Heart left ventricle (tissue), 16 donors: ENCODE measurements around the gene R3HDM2. TPM values are rescaled to one million over a fixed set of nuclear protein-coding genes. Genes with fewer than 3 reads are reported as not detected.

Source experiments
- ATAC-seq, 4 donors: fragments of 200-7000 bp; cut with Tn5 transposase; one replicate each; pipeline ENCODE4 v1.9.1; 2020 to 2022; ENCODE audit warnings: moderate library complexity in 4 of 4, mild to moderate bottlenecking in 3 of 4, moderate number of reproducible peaks in 1 of 4
- DNase-seq, 5 donors: peaks; one replicate each; pipeline ENCODE4 v3.0.0-alpha.2; 2020
- H3K27ac ChIP-seq, 12 donors: fragments of 200-600 bp; sonication (generic) in 4 of 12; one replicate each; pipeline versions ENCODE4 v1.5.0 to v1.8.0; 2016 to 2022; ENCODE audit warnings: mild to moderate bottlenecking in 2 of 12
- H3K27me3 ChIP-seq, 9 donors: fragments of 200-600 bp; sonication (generic) in 2 of 9; one replicate each; pipeline versions ENCODE4 v1.5.1 to v1.8.0; 2016 to 2022; ENCODE audit warnings: mild to moderate bottlenecking in 3 of 9
- H3K36me3 ChIP-seq, 9 donors: fragments of 200-600 bp; sonication (generic) in 2 of 9; one replicate each; pipeline versions ENCODE4 v1.5.0 to v1.8.0; 2018 to 2022; ENCODE audit warnings: mild to moderate bottlenecking in 2 of 9
- H3K4me1 ChIP-seq, 12 donors: fragments of 200-600 bp; sonication (generic) in 4 of 12; one replicate each; pipeline versions ENCODE4 v1.5.0 to v1.8.0; 2016 to 2022; ENCODE audit warnings: mild to moderate bottlenecking in 3 of 12
- H3K4me3 ChIP-seq, 12 donors: fragments of 200-600 bp; sonication (generic) in 4 of 12; one replicate each; pipeline versions ENCODE4 v1.5.0 to v1.8.0; 2017 to 2022; ENCODE audit warnings: mild to moderate bottlenecking in 9 of 12, moderate library complexity in 4 of 12
- H3K9me3 ChIP-seq, 12 donors: fragments of 200-600 bp; sonication (generic) in 4 of 12; one replicate each; pipeline versions ENCODE4 v1.5.0 to v1.8.0; 2016 to 2022; ENCODE audit warnings: mild to moderate bottlenecking in 1 of 12
- POLR2A ChIP-seq, 2 donors: fragments of 450-650 bp; IDR thresholded peaks; one replicate each; pipeline ENCODE4 v1.6.1; 2017; ENCODE audit warnings: antibody characterized with exemption in 2 of 2, mild to moderate bottlenecking in 2 of 2, moderate library complexity in 2 of 2
- WGBS, 4 donors: extraction: QIAGEN DNeasy Blood & Tissue Kit in 2 of 4; methylation state at CpG; one replicate each; pipeline versions ENCODE4 v1.1.5 to v1.1.7; 2013 to 2018; 5-methylcytosine and 5-hydroxymethylcytosine counted together
- intact Hi-C, 10 donors: fragments of 100-400 bp; cut with DNase I; formaldehyde crosslinking; loops; one replicate each; pipeline versions ENCODE4 v1.11.1 to v1.14.2; 2022
- polyA plus RNA-seq, 2 donors: library from polyadenylated mRNA; stranded (reverse); fragments of 200-250 nt; gene quantifications; one replicate each; pipeline ENCODE4 v1.2.3, GENCODE V29; 2013
- total RNA-seq, 9 donors: library from RNA; depleted of rRNA in 2 of 9; stranded (reverse); fragments of >200 nt in 2 of 9; fragmentation: NEBNext Ultra II Directional in 3 of 9; extraction: Animal tissue kit (Norgen Biotek cat#: 25700) in 3 of 9; gene quantifications; one replicate each; pipeline versions ENCODE4 v1.1.0 to v1.2.4, GENCODE V29; 2016 to 2023
- TF ChIP-seq, protein P1 (sequence below), 12 donors: fragments of 200-600 bp; sonication (generic) in 4 of 12; IDR thresholded peaks; one replicate each; pipeline versions ENCODE4 v1.5.0 to v1.8.0; 2018 to 2022; ENCODE audit warnings: antibody characterized with exemption in 12 of 12, mild to moderate bottlenecking in 5 of 12
- donor health status: ischemic (EF 13 %, LVEDD 7.1; RV severe dilation, severe dysfunction).
- donor health status: healthy with polysubstance abuse.
- donor health status: DM: no; HTN: yes; CAD: no.
- donor health status: DM: no; HTN: no; CAD: no.
- donor health status: ischemic (EF 25% LVEDD 6.9; RV normal size, moderate dysfunction).
- donor health status: ischemic (EF 25% LVEDD 5.7; RV mildly dilated, moderate dysfunction).
- donor health status: healthy.
- donor health status: DM: yes; HTN: yes; CAD: no.
- donor health status: ischemic (EF 35%, LVEDD 5.7; RV mildly dilated, moderate dysfunction).
- donor health status: nonischemic (EF 11% LVEDD 7.7; RV severe dilation, severe dysfunction).
- donor health status: DM: yes; HTN: yes; CAD: no.
- donor health status: PGD.
- donor health status: ischemic (EF 29% LVEDD 5.4; RV normal size, mild dysfunction).
- donor health status: nonischemic (EF 23%, LVEDD 6.1; RV moderate dilation, normal function).

Gene R3HDM2
- total and polyA plus RNA-seq, 11 donors = 12.7 to 102 (median 59.8) TPM

DNA sequence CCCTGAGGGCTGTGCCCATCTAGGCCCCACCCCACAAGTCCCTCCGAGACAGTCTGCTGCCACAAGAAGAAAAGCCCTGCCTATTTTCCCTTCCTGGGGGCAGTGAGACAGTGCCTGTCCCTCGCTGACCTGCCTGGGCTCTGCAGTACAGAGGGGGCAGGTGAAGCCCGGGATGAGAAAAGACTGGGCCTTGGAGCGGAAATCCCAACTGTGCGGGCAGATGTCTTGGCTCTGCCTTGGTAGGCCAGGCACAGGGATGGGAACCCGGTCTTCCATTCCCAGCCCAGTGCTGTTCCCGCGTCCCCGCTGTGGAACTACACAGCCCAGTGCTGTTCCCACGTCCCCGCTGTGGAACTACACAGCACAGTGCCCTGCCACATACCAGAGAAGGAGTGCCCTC is 227.1 kb downstream of the R3HDM2 start:
- TF ChIP-seq, protein P1, sequence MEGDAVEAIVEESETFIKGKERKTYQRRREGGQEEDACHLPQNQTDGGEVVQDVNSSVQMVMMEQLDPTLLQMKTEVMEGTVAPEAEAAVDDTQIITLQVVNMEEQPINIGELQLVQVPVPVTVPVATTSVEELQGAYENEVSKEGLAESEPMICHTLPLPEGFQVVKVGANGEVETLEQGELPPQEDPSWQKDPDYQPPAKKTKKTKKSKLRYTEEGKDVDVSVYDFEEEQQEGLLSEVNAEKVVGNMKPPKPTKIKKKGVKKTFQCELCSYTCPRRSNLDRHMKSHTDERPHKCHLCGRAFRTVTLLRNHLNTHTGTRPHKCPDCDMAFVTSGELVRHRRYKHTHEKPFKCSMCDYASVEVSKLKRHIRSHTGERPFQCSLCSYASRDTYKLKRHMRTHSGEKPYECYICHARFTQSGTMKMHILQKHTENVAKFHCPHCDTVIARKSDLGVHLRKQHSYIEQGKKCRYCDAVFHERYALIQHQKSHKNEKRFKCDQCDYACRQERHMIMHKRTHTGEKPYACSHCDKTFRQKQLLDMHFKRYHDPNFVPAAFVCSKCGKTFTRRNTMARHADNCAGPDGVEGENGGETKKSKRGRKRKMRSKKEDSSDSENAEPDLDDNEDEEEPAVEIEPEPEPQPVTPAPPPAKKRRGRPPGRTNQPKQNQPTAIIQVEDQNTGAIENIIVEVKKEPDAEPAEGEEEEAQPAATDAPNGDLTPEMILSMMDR (IDR thresholded peaks at IDR 0.05) = no peak
- TF ChIP-seq POLR2A (IDR thresholded peaks at IDR 0.05) = no peak
- ATAC-seq = no peak

More for the DNA sequence above, 227.1 kb downstream of the R3HDM2 start:
- WGBS, 4 donors = 83 to 91% (median 84%) methylated on average over 11 of the region's 11 CpGs
- peaks cover 0 to 100% (median 91%) of the 10 kb centered on the region in 9 donors for H3K36me3 ChIP-seq
- no peak overlapping the region for H3K4me3 ChIP-seq
- intact Hi-C loops = no loop called here
- no peaks in the 10 kb centered on the region for H3K27me3 ChIP-seq
- H3K4me1 ChIP-seq = peaks cover 6 to 11% (median 9%) of the 10 kb centered on the region in 12 donors
- DNase-seq = no peak
- H3K27ac ChIP-seq = no peak overlapping the region
- no peaks in the 10 kb centered on the region for H3K9me3 ChIP-seq

Other genes with a start within 250 kb of the R3HDM2 start
- gene NXPH4, start 214.2 kb downstream of the R3HDM2 start, total RNA-seq = 1 to 10 TPM; 1.9 to 8.0 (median 3.2) TPM
- gene NXPH4, start 214.2 kb downstream of the R3HDM2 start, polyA plus RNA-seq = 1 to 10 TPM; 1.3 to 2.3 TPM
- 10 to 100 TPM; 26.2 to 46.7 (median 35.5) TPM for gene SHMT2, start 201.3 kb downstream of the R3HDM2 start, total RNA-seq
- gene SHMT2, start 201.3 kb downstream of the R3HDM2 start, polyA plus RNA-seq = 10 to 100 TPM; 15.9 to 76.5 TPM
- 1 to 10 TPM in 3 of 9 donors, under 1 TPM in 5, not detected in 1; 0.47 to 5.7 (median 0.92) TPM for gene STAC3, start 179.9 kb downstream of the R3HDM2 start, total RNA-seq
- under 1 TPM; 0.61 to 0.67 TPM for gene STAC3, start 179.9 kb downstream of the R3HDM2 start, polyA plus RNA-seq
- gene INHBC, start 3.7 kb upstream of the R3HDM2 start, total RNA-seq = under 1 TPM in 1 of 9 donors, not detected in 8; 0.27 TPM
- under 1 TPM in 1 of 2 donors, not detected in 1; 0.03 TPM for gene INHBC, start 3.7 kb upstream of the R3HDM2 start, polyA plus RNA-seq
- under 1 TPM in 1 of 9 donors, not detected in 8; 0.64 TPM for gene INHBE, start 24.3 kb upstream of the R3HDM2 start, total RNA-seq
- gene INHBE, start 24.3 kb upstream of the R3HDM2 start, polyA plus RNA-seq = under 1 TPM in 1 of 2 donors, not detected in 1; 0.03 TPM
- 1 to 10 TPM in 4 of 9 donors, under 1 TPM in 5; 0.19 to 2.6 (median 0.83) TPM for gene GLI1, start 28.7 kb upstream of the R3HDM2 start, total RNA-seq
- gene GLI1, start 28.7 kb upstream of the R3HDM2 start, polyA plus RNA-seq = under 1 TPM; 0.08 to 0.97 TPM
- 10 to 100 TPM in 2 of 9 donors, 1 to 10 TPM in 7; 2.2 to 33.4 (median 3.9) TPM for gene ARHGAP9, start 48.8 kb upstream of the R3HDM2 start, total RNA-seq
- 1 to 10 TPM; 1.7 to 3.4 TPM for gene ARHGAP9, start 48.8 kb upstream of the R3HDM2 start, polyA plus RNA-seq
- 100 to 1,000 TPM in 1 of 9 donors, 10 to 100 TPM in 8; 36.8 to 109 (median 69.7) TPM for gene MARS1, start 57.0 kb upstream of the R3HDM2 start, total RNA-seq
- 10 to 100 TPM; 91.7 to 98.0 TPM for gene MARS1, start 57.0 kb upstream of the R3HDM2 start, polyA plus RNA-seq
- gene DDIT3, start 89.5 kb upstream of the R3HDM2 start, total RNA-seq = 10 to 100 TPM; 11.5 to 30.9 (median 17.5) TPM
- gene DDIT3, start 89.5 kb upstream of the R3HDM2 start, polyA plus RNA-seq = 10 to 100 TPM; 58.3 to 60.5 TPM
- gene MBD6, start 91.8 kb upstream of the R3HDM2 start, total RNA-seq = 10 to 100 TPM; 13.1 to 43.3 (median 30.1) TPM
- 10 to 100 TPM; 11.4 to 17.2 TPM for gene MBD6, start 91.8 kb upstream of the R3HDM2 start, polyA plus RNA-seq
- gene DCTN2, start 116.1 kb upstream of the R3HDM2 start, total RNA-seq = 100 to 1,000 TPM in 5 of 9 donors, 10 to 100 TPM in 4; 84.4 to 159 (median 109) TPM
- gene DCTN2, start 116.1 kb upstream of the R3HDM2 start, polyA plus RNA-seq = 100 to 1,000 TPM in 1 of 2 donors, 10 to 100 TPM in 1; 62.3 to 228 TPM
- under 1 TPM in 6 of 9 donors, not detected in 3; 0.07 to 0.31 (median 0.17) TPM for gene KIF5A, start 119.0 kb upstream of the R3HDM2 start, total RNA-seq
- gene KIF5A, start 119.0 kb upstream of the R3HDM2 start, polyA plus RNA-seq = under 1 TPM; 0.06 to 0.08 TPM
- 10 to 100 TPM; 12.9 to 31.0 (median 17.0) TPM for gene PIP4K2C, start 160.1 kb upstream of the R3HDM2 start, total RNA-seq
- gene PIP4K2C, start 160.1 kb upstream of the R3HDM2 start, polyA plus RNA-seq = 10 to 100 TPM in 1 of 2 donors, 1 to 10 TPM in 1; 4.6 to 22.6 TPM
- 10 to 100 TPM; 15.6 to 30.7 (median 22.4) TPM for gene DTX3, start 173.8 kb upstream of the R3HDM2 start, total RNA-seq
- gene DTX3, start 173.8 kb upstream of the R3HDM2 start, polyA plus RNA-seq = 10 to 100 TPM; 16.3 to 28.3 TPM
- gene ARHGEF25, start 180.4 kb upstream of the R3HDM2 start, total RNA-seq = 10 to 100 TPM in 4 of 9 donors, 1 to 10 TPM in 5; 5.5 to 11.5 (median 9.5) TPM
- gene ARHGEF25, start 180.4 kb upstream of the R3HDM2 start, polyA plus RNA-seq = 10 to 100 TPM; 10.2 to 20.3 TPM
- 1 to 10 TPM; 1.9 to 8.8 (median 5.9) TPM for gene B4GALNT1, start 202.2 kb upstream of the R3HDM2 start, total RNA-seq
- gene B4GALNT1, start 202.2 kb upstream of the R3HDM2 start, polyA plus RNA-seq = 1 to 10 TPM; 2.6 to 5.1 TPM